GM23248 (cell line): ENCODE data around the gene RERE. TPM values are rescaled to one million over a fixed set of nuclear protein-coding genes. Genes with fewer than 3 reads are reported as not detected.

Source experiments
- DNase-seq: peaks from one replicate; pipeline ENCODE4 v3.0.0-alpha.2; 2015
- H2AFZ ChIP-seq: fragments of 200-600 bp; sonication (generic); 2 replicates; pipeline ENCODE4 v1.6.1; 2016; ENCODE audit warnings: antibody characterized with exemption
- H3F3A ChIP-seq: fragments of 200-600 bp; sonication (generic); 2 replicates; pipeline ENCODE4 v1.6.1; 2016; ENCODE audit warnings: mild to moderate bottlenecking, antibody characterized with exemption, mixed run types; ENCODE audit not compliant: insufficient read depth
- H3K27ac ChIP-seq: fragments of 200-600 bp; sonication (generic); 2 replicates; pipeline ENCODE4 v1.5.1; 2016; ENCODE audit warnings: mild to moderate bottlenecking
- H3K27me3 ChIP-seq: fragments of 200-600 bp; sonication (generic); replicated peaks from 2 replicates; pipeline ENCODE4 v1.6.1; 2016; ENCODE audit warnings: mild to moderate bottlenecking; ENCODE audit not compliant: insufficient read depth
- H3K36me3 ChIP-seq: fragments of 200-600 bp; sonication (generic); 2 replicates; pipeline ENCODE4 v1.6.1; 2016; ENCODE audit warnings: low read depth, mild to moderate bottlenecking
- H3K4me1 ChIP-seq: fragments of 200-600 bp; sonication (generic); 2 replicates; pipeline ENCODE4 v1.6.1; 2016; ENCODE audit warnings: mild to moderate bottlenecking; ENCODE audit not compliant: insufficient read depth
- H3K4me2 ChIP-seq: fragments of 200-600 bp; sonication (generic); one replicate; pipeline ENCODE4 v1.6.1; 2016; ENCODE audit warnings: mild to moderate bottlenecking; ENCODE audit not compliant: unreplicated experiment
- H3K4me3 ChIP-seq: fragments of 200-600 bp; sonication (generic); 2 replicates; pipeline ENCODE4 v1.5.1; 2016; ENCODE audit warnings: mild to moderate bottlenecking
- H3K79me2 ChIP-seq: fragments of 200-600 bp; sonication (generic); 2 replicates; pipeline ENCODE4 v1.6.1; 2016; ENCODE audit warnings: mild to moderate bottlenecking; ENCODE audit not compliant: insufficient read depth
- H3K9ac ChIP-seq: fragments of 200-600 bp; sonication (generic); 2 replicates; pipeline ENCODE4 v1.6.1; 2016; ENCODE audit warnings: mild to moderate bottlenecking
- H3K9me2 ChIP-seq: fragments of 200-600 bp; sonication (generic); 2 replicates; pipeline ENCODE4 v1.6.1; 2016; ENCODE audit warnings: mixed run types, mild to moderate bottlenecking, moderate library complexity; ENCODE audit not compliant: insufficient read depth
- H3K9me3 ChIP-seq: fragments of 200-600 bp; sonication (generic); one replicate; pipeline ENCODE4 v1.6.1; 2017; ENCODE audit warnings: low read depth
- H4K20me1 ChIP-seq: fragments of 200-600 bp; sonication (generic); 2 replicates; pipeline ENCODE4 v1.6.0; 2016; ENCODE audit not compliant: insufficient read depth
- EZH2 ChIP-seq: fragments of 200-600 bp; sonication (generic); IDR thresholded peaks from 2 replicates; pipeline ENCODE4 v1.6.1; 2018; ENCODE audit warnings: antibody characterized with exemption, mild to moderate bottlenecking; ENCODE audit not compliant: insufficient read depth, poor library complexity, severe bottlenecking
- EZH2phosphoT487 ChIP-seq: fragments of 200-600 bp; sonication (generic); IDR thresholded peaks from 2 replicates; pipeline ENCODE4 v1.6.1; 2018; ENCODE audit warnings: antibody characterized with exemption, moderate library complexity, mild to moderate bottlenecking, low read depth; ENCODE audit not compliant: insufficient read depth
- WGBS, 2 experiments: methylation state at CpG; one replicate each; pipeline ENCODE4 v1.1.6; 2015 to 2017; ENCODE audit warnings: low lambda C conversion rate in 2 of 2, low coverage in 1 of 2; ENCODE audit errors: missing lambda C conversion rate in 2 of 2; 5-methylcytosine and 5-hydroxymethylcytosine counted together
- in situ Hi-C: fragments of 300-500 bp; cut with MboI; formaldehyde crosslinking; loops from 2 replicates; pipeline ENCODE4 v1.15.0; 2020
- polyA plus RNA-seq: library from polyadenylated mRNA; unstranded; fragments of >200 nt; fragmentation: Nextera tagmentation; extraction: Ambion mirVana; gene quantifications from 2 replicates; pipeline ENCODE4 v1.2.1, GENCODE V29; 2016
- total RNA-seq: library from RNA; depleted of rRNA; stranded (reverse); fragments of >200 nt; shearing (Covaris generic); gene quantifications from 2 replicates; pipeline ENCODE4 v1.2.3, GENCODE V29; 2014

Gene RERE
- total and polyA plus RNA-seq, 2 experiments from 2014 or later: 26.0 to 26.2 TPM

- in situ Hi-C loops: no loop called here
- Histone ChIP-seq H3K4me3 (no peak overlapping the region), H3K79me2 (peaks cover 9% of the 10 kb centered on the region; the same call in 1 of the 2 replicates), H3F3A (0 out of 2 replicates have a peak, but pooled peaks cover 5% of the 10 kb centered on the region), H4K20me1 (no peaks in the 10 kb centered on the region), H3K4me1 (no peaks in the 10 kb centered on the region), H3K27ac (no peak overlapping the region), H3K4me2 (no peak overlapping the region), H3K9ac (no peak overlapping the region), H2AFZ (no peak overlapping the region), H3K9me3 (no peaks in the 10 kb centered on the region), H3K9me2 (no peaks in the 10 kb centered on the region), H3K36me3 (peaks cover 37% of the 10 kb centered on the region; the same call in 1 of the 2 replicates), H3K27me3 (no peaks in the 10 kb centered on the region)
- TF ChIP-seq EZH2phosphoT487 (no peak), EZH2 (no peak)
- 83 to 87% methylated on average over 21 of the region's 21 CpGs for WGBS, 2 experiments
- DNase-seq: no peak
Measured at GRCh38 chr1:8352886-8353785, 464.3 kb downstream of the RERE start.

GRCh38 chr1:8352471-8352845 lies 465.0 kb downstream of the RERE start:
- Histone ChIP-seq H3K4me1 (no peaks in the 10 kb centered on the region), H3K9ac (no peak overlapping the region), H3K9me2 (no peaks in the 10 kb centered on the region), H3K79me2 (peaks cover 6% of the 10 kb centered on the region; the same call in 1 of the 2 replicates), H3K9me3 (no peaks in the 10 kb centered on the region), H3K27ac (no peak overlapping the region), H3K36me3 (peaks cover 30% of the 10 kb centered on the region; the same call in 1 of the 2 replicates), H3K27me3 (no peaks in the 10 kb centered on the region), H3F3A (0 out of 2 replicates have a peak, but pooled peaks cover 5% of the 10 kb centered on the region), H2AFZ (no peak overlapping the region), H4K20me1 (no peaks in the 10 kb centered on the region), H3K4me2 (no peak overlapping the region), H3K4me3 (no peak overlapping the region)
- no peak for DNase-seq
- 82 to 85% methylated on average over 15 of the region's 15 CpGs for WGBS, 2 experiments
- no peak for TF ChIP-seq EZH2
- TF ChIP-seq EZH2phosphoT487: no peak
- in situ Hi-C loops: no loop called here

GRCh38 chr1:8351693-8352470 lies 465.6 kb downstream of the RERE start:
- Histone ChIP-seq H3K79me2 (0 out of 2 replicates have a peak, but pooled peaks cover under 1% of the 10 kb centered on the region), H3K4me2 (no peak overlapping the region), H2AFZ (no peak overlapping the region), H4K20me1 (no peaks in the 10 kb centered on the region), H3K4me1 (no peaks in the 10 kb centered on the region), H3K4me3 (no peak overlapping the region), H3K9ac (no peak overlapping the region), H3K36me3 (peaks cover 28% of the 10 kb centered on the region; the same call in 1 of the 2 replicates), H3K27me3 (no peaks in the 10 kb centered on the region), H3K9me2 (no peaks in the 10 kb centered on the region), H3K27ac (no peak overlapping the region), H3F3A (0 out of 2 replicates have a peak, but pooled peaks cover 5% of the 10 kb centered on the region), H3K9me3 (no peaks in the 10 kb centered on the region)
- peak; percentile 44 for DNase-seq
- in situ Hi-C loops: no loop called here
- WGBS, 2 experiments: 57 to 62% methylated on average over 11 to 13 of the region's 13 CpGs
- TF ChIP-seq EZH2 (no peak), EZH2phosphoT487 (no peak)

- Histone ChIP-seq H3K79me2 (no peaks in the 10 kb centered on the region), H3K27ac (no peak overlapping the region), H3K9ac (no peak overlapping the region), H3F3A (0 out of 2 replicates have a peak, but pooled peaks cover 5% of the 10 kb centered on the region), H3K4me3 (no peak overlapping the region), H3K27me3 (no peaks in the 10 kb centered on the region), H3K36me3 (peaks cover 27% of the 10 kb centered on the region; the same call in 1 of the 2 replicates), H3K9me3 (no peaks in the 10 kb centered on the region), H2AFZ (no peak overlapping the region), H4K20me1 (no peaks in the 10 kb centered on the region), H3K9me2 (no peaks in the 10 kb centered on the region), H3K4me2 (no peak overlapping the region), H3K4me1 (no peaks in the 10 kb centered on the region)
- in situ Hi-C loops: no loop called here
- 84 to 85% methylated on average over 23 to 24 of the region's 24 CpGs for WGBS, 2 experiments
- TF ChIP-seq EZH2: no peak
- no peak for TF ChIP-seq EZH2phosphoT487
- no peak for DNase-seq
Measured at GRCh38 chr1:8350914-8351684, 466.3 kb downstream of the RERE start.
